Thoracic aorta (tissue), 2 donors: Measurements from ENCODE around the gene CDHR1. TPM values are rescaled to one million over a fixed set of nuclear protein-coding genes. Genes with fewer than 3 reads are reported as not detected.

Source experiments
- ATAC-seq: fragments of 150-250 bp; one replicate; pipeline ENCODE4 v1.8.0; 2017; ENCODE audit warnings: low read depth; ENCODE audit not compliant: insufficient number of reproducible peaks, low FRiP score
- DNase-seq: peaks from one replicate; pipeline ENCODE4 v3.0.0-alpha.2; 2020; ENCODE audit warnings: low spot score
- H3K27ac ChIP-seq, 2 donors: fragments of 200-600 bp; sonication (generic); 1 replicate in 1 of 2; 2 replicates in 1 of 2; pipeline ENCODE4 v1.5.1; 2016; ENCODE audit warnings: mild to moderate bottlenecking in 2 of 2, moderate library complexity in 2 of 2
- H3K27me3 ChIP-seq: fragments of 200-600 bp; sonication (generic); replicated peaks from 2 replicates; pipeline ENCODE4 v1.6.0; 2016; ENCODE audit warnings: mild to moderate bottlenecking; ENCODE audit not compliant: insufficient read depth
- H3K36me3 ChIP-seq: fragments of 200-600 bp; sonication (generic); one replicate; pipeline ENCODE4 v1.5.1; 2016
- H3K4me1 ChIP-seq, 2 donors: fragments of 200-600 bp; sonication (generic); 1 replicate in 1 of 2; 2 replicates in 1 of 2; pipeline versions ENCODE4 v1.5.1 to v1.6.0; 2016; ENCODE audit warnings: low read depth in 2 of 2, mild to moderate bottlenecking in 1 of 2; ENCODE audit not compliant: control insufficient read depth in 1 of 2
- H3K4me3 ChIP-seq: fragments of 200-600 bp; sonication (generic); 2 replicates; pipeline ENCODE4 v1.5.1; 2016; ENCODE audit warnings: mild to moderate bottlenecking
- H3K9me3 ChIP-seq: fragments of 200-600 bp; sonication (generic); 2 replicates; pipeline ENCODE4 v1.5.1; 2016
- total RNA-seq, 2 donors: library from RNA; depleted of rRNA; stranded (reverse); fragments of >200 nt; gene quantifications; one replicate each; pipeline versions ENCODE4 v1.1.0 to v1.2.3, GENCODE V29; 2016
- TF ChIP-seq, protein P1 (sequence below): fragments of 200-600 bp; sonication (generic); IDR thresholded peaks from one replicate; pipeline ENCODE4 v1.5.1; 2019; ENCODE audit warnings: antibody characterized with exemption

Gene CDHR1
- total RNA-seq, 2 donors from 2014 or later, result 0.14 TPM; not detected in 1

GRCh38 chr10:84196941-84197340 lies 2.6 kb downstream of the CDHR1 start:
- DNase-seq (no peak), ATAC-seq (no peak)
- no peak overlapping the region for H3K4me3 ChIP-seq
- TF ChIP-seq, protein P1, sequence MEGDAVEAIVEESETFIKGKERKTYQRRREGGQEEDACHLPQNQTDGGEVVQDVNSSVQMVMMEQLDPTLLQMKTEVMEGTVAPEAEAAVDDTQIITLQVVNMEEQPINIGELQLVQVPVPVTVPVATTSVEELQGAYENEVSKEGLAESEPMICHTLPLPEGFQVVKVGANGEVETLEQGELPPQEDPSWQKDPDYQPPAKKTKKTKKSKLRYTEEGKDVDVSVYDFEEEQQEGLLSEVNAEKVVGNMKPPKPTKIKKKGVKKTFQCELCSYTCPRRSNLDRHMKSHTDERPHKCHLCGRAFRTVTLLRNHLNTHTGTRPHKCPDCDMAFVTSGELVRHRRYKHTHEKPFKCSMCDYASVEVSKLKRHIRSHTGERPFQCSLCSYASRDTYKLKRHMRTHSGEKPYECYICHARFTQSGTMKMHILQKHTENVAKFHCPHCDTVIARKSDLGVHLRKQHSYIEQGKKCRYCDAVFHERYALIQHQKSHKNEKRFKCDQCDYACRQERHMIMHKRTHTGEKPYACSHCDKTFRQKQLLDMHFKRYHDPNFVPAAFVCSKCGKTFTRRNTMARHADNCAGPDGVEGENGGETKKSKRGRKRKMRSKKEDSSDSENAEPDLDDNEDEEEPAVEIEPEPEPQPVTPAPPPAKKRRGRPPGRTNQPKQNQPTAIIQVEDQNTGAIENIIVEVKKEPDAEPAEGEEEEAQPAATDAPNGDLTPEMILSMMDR, result no peak
- H3K4me1 ChIP-seq, result peaks cover 6 to 14% of the 10 kb centered on the region in 2 donors
- H3K27ac ChIP-seq, result no peak overlapping the region
- no peaks in the 10 kb centered on the region for H3K9me3 ChIP-seq
- H3K36me3 ChIP-seq, result no peaks in the 10 kb centered on the region
- no peaks in the 10 kb centered on the region for H3K27me3 ChIP-seq

- H3K27me3 ChIP-seq, result no peaks in the 10 kb centered on the region
- ATAC-seq, result no peak
These were observed 3.3 kb downstream of the CDHR1 start for GRCh38 chr10:84197643-84198042.

DNA sequence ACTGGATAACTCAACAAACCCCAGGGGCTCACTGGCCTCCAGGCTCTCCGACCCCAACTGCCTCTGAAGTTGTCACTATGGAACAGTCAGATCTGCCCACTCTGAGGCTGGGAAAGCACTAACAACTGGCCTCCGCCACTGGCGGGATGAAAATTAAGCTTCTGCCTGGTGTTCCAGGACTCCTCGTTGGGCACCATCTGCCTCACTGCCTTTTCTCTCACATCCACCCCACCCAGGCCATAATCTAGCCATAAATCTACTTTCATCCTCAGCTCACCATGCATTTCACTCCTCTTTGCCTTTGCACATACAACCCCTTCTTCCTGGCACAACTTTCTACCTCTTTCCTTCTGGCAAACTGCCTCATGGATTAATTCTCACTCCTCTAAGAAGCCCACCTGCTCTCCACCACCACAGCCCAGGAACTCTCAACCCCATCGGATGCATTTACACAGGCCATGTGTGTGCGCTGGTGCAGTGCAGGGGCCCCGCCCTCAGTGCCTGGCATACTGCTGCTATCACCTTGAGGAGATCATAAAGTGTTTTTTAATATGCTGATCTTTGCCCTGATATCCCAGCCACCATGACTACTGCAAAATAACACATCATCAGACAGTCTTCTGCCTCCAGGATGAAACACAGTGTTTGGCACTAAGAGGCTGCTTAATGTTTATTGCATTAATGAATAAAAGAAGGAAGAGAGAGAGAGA lies 4.0 kb downstream of the CDHR1 start:
- no peak overlapping the region for H3K4me3 ChIP-seq
- TF ChIP-seq, protein P1, result no peak
- no peaks in the 10 kb centered on the region for H3K27me3 ChIP-seq
- H3K9me3 ChIP-seq, result no peaks in the 10 kb centered on the region
- no peaks in the 10 kb centered on the region for H3K36me3 ChIP-seq
- DNase-seq, result no peak
- ATAC-seq, result no peak
- no peak overlapping the region for H3K27ac ChIP-seq
- peaks cover 6 to 14% of the 10 kb centered on the region in 2 donors for H3K4me1 ChIP-seq

More at GRCh38 chr10:84197643-84198042, 3.3 kb downstream of the CDHR1 start:
- Histone ChIP-seq H3K4me1 (peaks cover 6 to 14% of the 10 kb centered on the region in 2 donors), H3K27ac (no peak overlapping the region), H3K36me3 (no peaks in the 10 kb centered on the region), H3K4me3 (no peak overlapping the region), H3K9me3 (no peaks in the 10 kb centered on the region)
- no peak for DNase-seq
- TF ChIP-seq, protein P1, result no peak

DNA sequence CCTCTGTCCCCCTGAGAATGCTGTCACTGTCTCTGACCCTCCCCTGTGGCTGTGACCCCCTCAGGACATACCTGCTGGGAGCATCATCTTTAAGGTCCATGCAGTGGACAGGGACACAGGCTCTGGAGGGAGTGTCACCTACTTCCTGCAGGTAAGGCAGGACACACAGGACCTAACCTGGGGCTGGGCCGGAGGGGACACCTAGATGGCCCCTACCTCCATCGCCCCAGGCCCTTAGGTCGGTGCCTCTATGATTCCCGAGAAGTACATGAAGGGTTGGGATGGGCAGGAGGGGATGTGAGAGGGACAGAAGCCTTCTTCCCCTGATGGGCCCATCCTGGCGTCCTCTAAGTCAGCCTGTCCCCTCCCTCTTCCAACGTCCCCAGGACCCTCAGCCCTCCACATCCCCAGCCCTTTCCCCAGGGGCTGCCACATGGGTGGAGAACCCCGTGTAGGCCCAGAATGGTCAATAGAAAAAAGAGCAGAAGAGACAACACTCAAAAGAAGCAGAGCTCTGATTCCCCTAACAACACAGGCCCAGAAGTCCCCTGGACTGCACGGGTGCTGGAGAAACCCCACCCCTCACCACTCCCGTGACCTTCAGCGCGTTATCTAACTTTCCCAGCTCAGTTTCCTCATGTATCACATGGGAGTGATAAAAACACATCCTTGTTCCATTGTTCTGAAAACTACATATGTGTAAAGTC lies 6.4 kb downstream of the CDHR1 start:
- TF ChIP-seq, protein P1, result no peak
- Histone ChIP-seq H3K9me3 (no peaks in the 10 kb centered on the region), H3K4me3 (no peak overlapping the region), H3K27me3 (no peaks in the 10 kb centered on the region), H3K27ac (no peak overlapping the region), H3K36me3 (no peaks in the 10 kb centered on the region), H3K4me1 (no peaks in the 10 kb centered on the region)
- ATAC-seq (no peak), DNase-seq (no peak)

DNA sequence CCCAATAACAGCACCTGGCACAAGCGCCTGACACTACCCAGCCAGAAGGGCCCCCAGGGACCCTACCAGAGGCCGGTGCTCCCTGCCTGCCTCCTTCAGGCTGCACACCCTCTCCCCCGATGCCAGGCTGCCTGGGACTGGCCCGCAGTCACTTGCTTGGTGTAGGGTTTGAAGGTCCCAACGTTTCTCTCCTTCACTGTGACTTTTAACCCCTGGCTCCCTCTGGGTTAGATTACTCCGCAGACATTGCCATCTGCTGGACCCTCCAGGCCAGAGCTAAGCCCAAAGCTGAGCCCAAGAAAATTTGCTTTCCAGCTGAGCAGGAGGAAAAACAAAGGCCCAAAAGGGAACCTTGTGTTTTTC lies 6.9 kb downstream of the CDHR1 start:
- Histone ChIP-seq H3K27me3 (no peaks in the 10 kb centered on the region), H3K4me3 (no peak overlapping the region)
- DNase-seq, result no peak

More for the DNA sequence above, 6.9 kb downstream of the CDHR1 start:
- Histone ChIP-seq H3K9me3 (no peaks in the 10 kb centered on the region), H3K27ac (no peak overlapping the region), H3K36me3 (no peaks in the 10 kb centered on the region), H3K4me1 (no peaks in the 10 kb centered on the region)
- ATAC-seq, result no peak
- TF ChIP-seq, protein P1, result no peak
